ENCODE data around the gene TCF21. TPM values are rescaled to one million over a fixed set of nuclear protein-coding genes. Genes with fewer than 3 reads are reported as not detected.

The TCF21 gene
- total RNA-seq, result not detected in 2 replicates

DNA sequence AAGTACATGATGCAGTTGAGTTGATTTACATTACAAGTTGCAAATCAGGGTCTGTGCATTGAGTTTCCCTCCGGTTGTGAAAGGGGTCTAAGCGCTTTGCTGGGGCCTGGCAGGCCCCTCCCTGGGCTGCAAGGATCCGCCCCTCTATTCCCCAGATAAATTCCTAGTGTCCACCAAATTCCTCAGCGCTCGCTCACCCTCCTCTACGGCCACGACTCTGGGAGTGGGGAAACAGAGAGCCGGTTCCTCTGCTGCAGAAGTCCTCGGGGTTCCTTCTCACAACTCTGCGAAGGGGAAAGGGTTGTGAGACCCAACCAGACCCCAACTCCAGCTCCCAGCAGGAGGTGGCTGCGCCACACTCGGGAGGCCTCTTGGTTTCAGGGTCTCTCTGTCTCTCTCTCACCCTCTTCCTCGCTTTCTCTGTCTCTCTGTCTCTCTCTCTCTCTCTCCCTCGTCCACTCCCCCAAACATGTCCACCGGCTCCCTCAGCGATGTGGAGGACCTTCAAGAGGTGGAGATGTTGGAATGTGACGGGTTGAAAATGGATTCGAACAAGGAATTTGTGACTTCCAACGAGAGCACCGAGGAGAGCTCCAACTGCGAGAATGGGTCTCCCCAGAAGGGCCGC lies at the start of gene TCF21:
TCF21 (plus strand) TSS at position 185 of the 628 bp plus-strand sequence; CDS start at position 470, 285 bp downstream.

Other genes with a start within 250 kb of the TCF21 start
- 16.7 and 27.5 TPM in 2 replicates for gene TBPL1, start 64.1 kb downstream of the TCF21 start, total RNA-seq
- 3.2 and 3.6 TPM in 2 replicates for gene SLC2A12, start 163.5 kb downstream of the TCF21 start, total RNA-seq